Measurements from ENCODE around the gene PDLIM7. TPM values are rescaled to one million over a fixed set of nuclear protein-coding genes. Genes with fewer than 3 reads are reported as not detected.

PDLIM7 gene
- total and polyA plus RNA-seq, 10 of the 15 experiments (the other 5 are each of a cell fraction or from before 2014, with no cell fraction given): 0.82 to 36.6 (median 19.3) TPM

DNA sequence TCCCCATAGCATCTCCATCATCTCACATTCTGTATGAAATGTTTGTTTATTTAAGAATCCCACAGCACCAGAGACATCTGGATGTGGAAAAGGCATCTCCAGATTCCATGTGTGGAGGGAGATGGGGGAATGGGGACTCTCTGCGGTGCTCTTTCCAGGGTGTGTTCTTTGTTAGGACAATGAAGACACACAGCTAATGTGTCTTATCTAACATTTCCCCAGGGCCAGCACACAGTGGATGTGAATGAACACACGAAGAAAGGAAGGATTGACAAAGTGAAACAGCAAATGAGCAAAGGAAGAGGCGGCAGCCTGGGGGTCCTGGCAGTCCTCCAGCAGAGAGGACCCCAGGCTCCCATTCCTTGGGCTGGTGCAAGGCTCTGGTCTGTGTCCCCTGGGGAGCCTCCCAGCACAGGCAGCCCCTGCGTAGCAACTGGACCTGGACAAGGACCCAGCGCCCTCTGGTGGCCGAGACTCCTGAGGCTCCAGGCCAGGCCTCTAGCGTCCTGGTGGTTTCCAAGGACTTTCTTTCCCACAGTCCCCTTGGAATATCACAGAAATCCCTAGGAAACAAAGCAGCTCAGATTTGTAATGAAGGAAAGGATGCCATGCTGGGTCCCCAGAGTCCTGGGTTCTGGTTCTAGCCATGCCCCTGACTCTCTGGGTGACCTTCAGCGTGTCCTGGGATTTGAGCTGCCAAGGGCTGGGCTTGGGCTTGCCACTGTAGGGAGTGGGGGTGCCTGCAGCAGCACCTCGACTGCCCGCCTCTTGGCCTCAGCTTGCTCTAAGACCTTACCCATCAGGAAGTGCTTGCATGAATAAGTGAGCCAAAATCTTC is 3.5 kb upstream of the PDLIM7 start:
- ChIA-PET SMC1A (ENCODE audit: uncharacterized antibody, unreplicated experiment) (interaction anchor here (0.6 to 3.3 kb wide), 15 partner anchors 22 to 566 kb away, joined by 3 to 23 read pairs (median 5); no protein-coding TSS in a partner anchor), CTCF (interaction anchor here (0.6 to 4.6 kb wide), 36 partner anchors 8 to 360 kb away, joined by 3 to 72 read pairs (median 5); partner anchors contain the start of genes B4GALT7, DDX41, DOK3 and F12), POLR2A (interaction anchor here (0.6 to 1.9 kb wide), 12 partner anchors 9 to 191 kb away, joined by 3 to 12 read pairs (median 4); partner anchors contain the start of gene DOK3), RAD21 (ENCODE audit: unreplicated experiment) (interaction anchor here (0.7 to 4.5 kb wide), 16 partner anchors 8 to 191 kb away, joined by 3 to 40 read pairs (median 4); partner anchors contain the start of genes DOK3, FAM193B and GRK6)
- BruUV-seq (replicated peaks): no TSS peak
- Histone ChIP-seq H2AFZ (ENCODE audit: control insufficient read depth, low read depth, low read length) (no peak overlapping the region), H3K4me2 (ENCODE audit: control insufficient read depth, insufficient read depth) (peak overlapping the region; percentile 81; the same call in 1 of the 2 replicates), H3K27ac (ENCODE audit: control insufficient read depth, insufficient read depth) (peak overlapping the region; percentile 81), H4K20me1 (ENCODE audit: control insufficient read depth, insufficient read depth) (no peaks in the 10 kb centered on the region), H3K4me1 (ENCODE audit: control insufficient read depth, insufficient read depth, low read length) (peaks cover 36% of the 10 kb centered on the region), H3K9ac (ENCODE audit: control insufficient read depth, insufficient read depth, low read length) (no peak overlapping the region), H3K27me3 (replicated peaks in 1 of 2; ENCODE audit: control insufficient read depth in 2 of 2, insufficient read depth in 2 of 2, low read length in 1 of 2) (no peaks in the 10 kb centered on the region; a peak in 1 of 4 replicates), H3K36me3 (ENCODE audit: control insufficient read depth in 2 of 2, insufficient read depth in 2 of 2, low read length in 1 of 2) (peaks cover 7 to 19% of the 10 kb centered on the region in 2 experiments; a peak in 2 of 4 replicates), H3K4me3 (no peak overlapping the region), H3K79me2 (ENCODE audit: control insufficient read depth, insufficient read depth, low read length) (peaks cover 3% of the 10 kb centered on the region), H3K9me3 (replicated peaks; ENCODE audit: control insufficient read depth, insufficient read depth, low read length) (no peaks in the 10 kb centered on the region)
- FAIRE-seq (peak; percentile 87), ATAC-seq (peak; percentile 61), DNase-seq (ENCODE audit: low read depth, low spot score) (no peak)
- in situ Hi-C loops (cut with MboI): no loop called here
- 12% methylated on average over 10 of the region's 10 CpGs for WGBS (ENCODE audit: insufficient coverage, insufficient replicate concordance, low lambda C conversion rate, missing lambda C conversion rate)
- intact Hi-C loops (cut with micrococcal nuclease; ENCODE audit: unreplicated experiment): loop anchor here (1.0 to 10.0 kb wide), 4 partner anchors 44 to 386 kb away; partner anchors contain the start of gene MXD3
- TF ChIP-seq POLR2A (IDR thresholded peaks at IDR 0.05; ENCODE audit: low read depth, low read length) (peak; percentile 50; the same call in 1 of the 2 replicates), ESRRA (IDR thresholded peaks at IDR 0.05; ENCODE audit: low read length) (no peak), SP1 (IDR thresholded peaks at IDR 0.05; ENCODE audit: low read depth, low read length) (no peak), SMC3 (IDR thresholded peaks at IDR 0.05; ENCODE audit: borderline replicate concordance, low read length) (peak; percentile 71), YY1 (IDR thresholded peaks at IDR 0.05; ENCODE audit: low read depth, low read length) (peak; percentile 57; the same call in 1 of the 2 replicates), NFYA (IDR thresholded peaks at IDR 0.05; ENCODE audit: borderline replicate concordance, low read depth, low read length) (no peak), RB1 (IDR thresholded peaks at IDR 0.05; ENCODE audit: borderline replicate concordance) (peak; percentile 56; the same call in 1 of the 2 replicates), BHLHE40 (IDR thresholded peaks at IDR 0.05; ENCODE audit: borderline replicate concordance in 1 of 2, low read depth in 2 of 2, low read length in 1 of 2) (peak in 1 of 2 experiments; percentile 15; a peak in 1 of 4 replicates), DPF2 (IDR thresholded peaks at IDR 0.05) (peak; percentile 21; the same call in 1 of the 2 replicates), TCF7 (IDR thresholded peaks at IDR 0.05; ENCODE audit: borderline replicate concordance) (no peak), BMI1 (IDR thresholded peaks at IDR 0.05; ENCODE audit: borderline replicate concordance) (no peak), EED (IDR thresholded peaks at IDR 0.05; ENCODE audit: low read depth) (peak; percentile 81), CEBPB (IDR thresholded peaks at IDR 0.05; ENCODE audit: borderline replicate concordance in 1 of 2, low read depth in 2 of 2, low read length in 2 of 2) (no peak), NR2F1 (conservative IDR thresholded peaks at IDR 0.05) (no peak), RCOR1 (conservative IDR thresholded peaks at IDR 0.05; ENCODE audit: low read depth, low read length) (no peak), SUZ12 (IDR thresholded peaks at IDR 0.05; ENCODE audit: unreplicated experiment) (no peak), IRF4 (IDR thresholded peaks at IDR 0.05; ENCODE audit: low read depth, low read length) (no peak), NFXL1 (IDR thresholded peaks at IDR 0.05; ENCODE audit: borderline replicate concordance) (no peak)
- TF ChIP-seq, protein P1, sequence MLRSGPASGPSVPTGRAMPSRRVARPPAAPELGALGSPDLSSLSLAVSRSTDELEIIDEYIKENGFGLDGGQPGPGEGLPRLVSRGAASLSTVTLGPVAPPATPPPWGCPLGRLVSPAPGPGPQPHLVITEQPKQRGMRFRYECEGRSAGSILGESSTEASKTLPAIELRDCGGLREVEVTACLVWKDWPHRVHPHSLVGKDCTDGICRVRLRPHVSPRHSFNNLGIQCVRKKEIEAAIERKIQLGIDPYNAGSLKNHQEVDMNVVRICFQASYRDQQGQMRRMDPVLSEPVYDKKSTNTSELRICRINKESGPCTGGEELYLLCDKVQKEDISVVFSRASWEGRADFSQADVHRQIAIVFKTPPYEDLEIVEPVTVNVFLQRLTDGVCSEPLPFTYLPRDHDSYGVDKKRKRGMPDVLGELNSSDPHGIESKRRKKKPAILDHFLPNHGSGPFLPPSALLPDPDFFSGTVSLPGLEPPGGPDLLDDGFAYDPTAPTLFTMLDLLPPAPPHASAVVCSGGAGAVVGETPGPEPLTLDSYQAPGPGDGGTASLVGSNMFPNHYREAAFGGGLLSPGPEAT (IDR thresholded peaks at IDR 0.05; ENCODE audit: low read depth): peak; percentile 71
- TF ChIP-seq, protein P2, sequence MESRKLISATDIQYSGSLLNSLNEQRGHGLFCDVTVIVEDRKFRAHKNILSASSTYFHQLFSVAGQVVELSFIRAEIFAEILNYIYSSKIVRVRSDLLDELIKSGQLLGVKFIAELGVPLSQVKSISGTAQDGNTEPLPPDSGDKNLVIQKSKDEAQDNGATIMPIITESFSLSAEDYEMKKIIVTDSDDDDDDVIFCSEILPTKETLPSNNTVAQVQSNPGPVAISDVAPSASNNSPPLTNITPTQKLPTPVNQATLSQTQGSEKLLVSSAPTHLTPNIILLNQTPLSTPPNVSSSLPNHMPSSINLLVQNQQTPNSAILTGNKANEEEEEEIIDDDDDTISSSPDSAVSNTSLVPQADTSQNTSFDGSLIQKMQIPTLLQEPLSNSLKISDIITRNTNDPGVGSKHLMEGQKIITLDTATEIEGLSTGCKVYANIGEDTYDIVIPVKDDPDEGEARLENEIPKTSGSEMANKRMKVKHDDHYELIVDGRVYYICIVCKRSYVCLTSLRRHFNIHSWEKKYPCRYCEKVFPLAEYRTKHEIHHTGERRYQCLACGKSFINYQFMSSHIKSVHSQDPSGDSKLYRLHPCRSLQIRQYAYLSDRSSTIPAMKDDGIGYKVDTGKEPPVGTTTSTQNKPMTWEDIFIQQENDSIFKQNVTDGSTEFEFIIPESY (IDR thresholded peaks at IDR 0.05): no peak
- TF ChIP-seq, protein P3, sequence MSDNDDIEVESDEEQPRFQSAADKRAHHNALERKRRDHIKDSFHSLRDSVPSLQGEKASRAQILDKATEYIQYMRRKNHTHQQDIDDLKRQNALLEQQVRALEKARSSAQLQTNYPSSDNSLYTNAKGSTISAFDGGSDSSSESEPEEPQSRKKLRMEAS (IDR thresholded peaks at IDR 0.05; ENCODE audit: low read depth, low read length): no peak

Measured in GM12878 (cell line).